HG02970 (cell line): Measurements from ENCODE around the gene PDE4D.

Experiments
- ATAC-seq: cut with Tn5 transposase; IDR thresholded peaks from one replicate; pipeline ENCODE4 v1.9.1; 2021; ENCODE audit warnings: mild to moderate bottlenecking, moderate library complexity, moderate number of reproducible peaks; ENCODE audit not compliant: unreplicated experiment, low FRiP score

PDE4D gene

GRCh38 chr5:59460368-59461153, 433.0 kb downstream of the PDE4D start:
- ATAC-seq = no peak

GRCh38 chr5:59458966-59459729, 434.4 kb downstream of the PDE4D start:
- ATAC-seq = no peak

GRCh38 chr5:59458321-59458720, 435.2 kb downstream of the PDE4D start:
- no peak for ATAC-seq

- no peak for ATAC-seq
Measured at GRCh38 chr5:59449905-59450644, 443.5 kb downstream of the PDE4D start.

DNA sequence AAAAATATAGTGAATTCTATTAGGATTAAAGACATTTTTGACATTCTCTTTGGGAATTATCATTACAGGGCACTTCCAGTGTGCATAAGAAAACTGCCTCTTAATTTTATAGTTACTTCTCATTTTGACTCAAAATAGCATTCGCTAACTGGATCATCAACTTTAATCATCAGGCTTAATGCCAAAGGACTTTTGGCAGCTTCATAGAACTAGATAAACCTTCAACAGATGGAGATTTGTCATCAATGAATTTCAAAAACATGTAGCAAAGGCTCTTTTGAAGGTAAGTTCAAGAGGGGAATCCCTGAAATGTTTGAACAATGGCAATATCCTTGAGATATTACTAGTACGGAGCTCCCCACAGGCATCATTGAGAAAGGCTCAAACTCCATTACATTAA, 447.2 kb downstream of the PDE4D start:
- ATAC-seq = no peak

GRCh38 chr5:59445741-59446140, 447.8 kb downstream of the PDE4D start:
- no peak for ATAC-seq

DNA sequence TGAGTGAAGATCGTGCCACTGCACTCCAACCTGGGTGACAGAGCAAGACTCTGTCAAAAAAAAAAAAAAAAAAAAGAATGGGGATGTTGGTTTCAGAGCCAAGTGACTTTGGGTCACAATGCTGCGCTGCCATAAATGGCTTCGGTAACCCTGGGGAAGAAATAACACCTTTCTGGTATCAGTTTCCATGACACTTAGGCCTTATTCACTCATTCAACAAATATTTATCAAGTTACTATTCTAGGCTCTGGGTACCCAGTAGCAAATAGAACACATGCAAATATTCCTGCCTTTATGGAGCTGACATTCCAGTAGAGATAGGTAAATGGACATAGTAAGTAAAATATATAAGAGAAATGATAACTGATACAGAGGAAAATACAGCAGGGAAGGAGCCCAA, 454.2 kb downstream of the PDE4D start:
- ATAC-seq = no peak

DNA sequence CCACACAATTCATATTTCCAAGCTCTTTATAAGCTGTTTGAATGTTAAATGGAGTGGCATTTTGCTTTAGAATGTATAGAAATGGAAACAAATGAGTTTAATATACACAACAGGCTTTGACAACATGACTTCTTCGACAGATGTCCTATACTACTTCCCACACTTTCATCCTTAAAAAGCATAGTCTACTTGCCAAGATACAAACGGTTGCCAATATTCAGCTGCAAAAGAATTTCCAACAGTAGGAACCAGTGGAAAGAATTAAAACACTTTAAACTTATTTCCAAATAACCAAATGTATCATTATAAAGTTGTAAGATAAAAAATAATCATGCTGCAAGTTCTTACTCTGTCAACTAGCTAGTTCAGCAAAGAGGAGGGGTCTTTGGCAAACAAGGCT, 456.4 kb downstream of the PDE4D start:
- no peak for ATAC-seq

DNA sequence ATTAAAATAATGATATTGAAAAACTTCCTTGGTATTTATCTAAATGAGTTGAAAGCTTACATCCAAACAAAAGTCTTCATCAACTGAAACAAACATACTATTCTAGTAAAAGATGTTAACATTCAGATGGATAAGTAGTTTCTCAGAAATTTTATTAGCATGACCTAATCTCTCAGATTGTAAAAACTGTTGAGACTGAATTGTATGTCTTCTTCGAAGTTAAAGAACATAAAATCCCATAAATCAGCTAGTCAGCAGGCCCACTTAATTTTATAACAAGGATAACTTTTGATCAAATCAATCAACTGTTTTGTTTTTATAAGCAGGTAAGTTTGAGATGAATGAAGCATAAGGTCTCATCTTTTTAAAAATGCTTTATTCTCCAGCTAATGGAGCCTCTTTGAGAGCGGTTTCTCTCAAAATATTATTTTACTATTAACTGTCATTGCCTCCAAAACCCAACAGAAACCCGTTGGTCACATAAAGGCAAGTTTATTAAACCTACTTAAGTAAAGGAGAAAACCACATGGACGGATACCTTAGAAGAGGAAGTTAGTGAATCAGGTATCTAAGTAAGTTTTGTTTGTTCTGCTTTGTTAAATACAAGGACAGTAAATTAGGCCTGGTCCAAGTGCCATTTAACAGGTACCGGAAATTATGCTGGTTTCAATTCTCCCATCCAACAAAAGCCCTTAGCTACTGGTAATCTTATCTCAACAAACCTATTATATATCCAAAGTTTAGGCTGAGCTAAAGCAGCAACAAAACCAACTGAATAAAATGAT, 457.0 kb downstream of the PDE4D start:
- no peak for ATAC-seq

GRCh38 chr5:59433174-59433573, 460.4 kb downstream of the PDE4D start:
- ATAC-seq = no peak

- no peak for ATAC-seq
Measured at GRCh38 chr5:59430066-59430685, 463.4 kb downstream of the PDE4D start.

DNA sequence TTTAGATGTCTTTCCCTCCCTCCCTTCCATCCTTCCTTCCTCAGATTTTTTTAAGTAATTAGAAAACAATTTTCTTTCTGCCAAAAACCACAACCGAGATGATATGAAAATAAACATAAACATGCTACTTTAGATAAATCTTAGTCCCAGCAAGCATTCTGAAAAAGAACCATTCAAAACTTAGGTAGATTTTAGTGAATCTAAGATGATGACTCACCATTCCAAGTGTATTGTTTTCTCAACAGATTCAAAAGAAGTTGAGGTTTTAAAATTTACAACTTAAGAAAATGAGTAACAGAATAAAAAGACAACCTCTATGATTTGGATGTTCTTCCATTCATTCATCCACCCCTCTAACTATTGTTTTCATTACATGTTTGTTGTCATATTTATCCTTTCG, 465.1 kb downstream of the PDE4D start:
- no peak for ATAC-seq

- no peak for ATAC-seq
Measured at GRCh38 chr5:59424515-59424914, 469.0 kb downstream of the PDE4D start.

DNA sequence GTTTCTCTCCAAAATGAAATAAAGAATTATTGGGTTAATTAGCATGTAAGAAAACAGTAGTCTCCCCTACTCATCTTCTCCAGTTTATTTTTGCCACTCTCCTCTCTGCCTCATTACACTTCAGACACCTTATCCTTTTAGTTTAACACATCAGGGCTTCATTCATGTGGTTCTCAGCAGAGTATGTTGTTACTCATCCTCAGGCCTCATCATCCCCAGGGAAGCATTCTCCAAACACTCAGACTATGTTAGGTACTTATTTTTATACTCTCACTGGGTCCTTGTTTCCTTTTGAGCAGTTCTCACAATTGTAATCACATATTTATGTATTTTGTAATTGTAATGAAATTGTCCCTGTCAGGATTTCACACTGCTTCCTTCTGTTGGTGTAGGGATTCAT, 470.5 kb downstream of the PDE4D start:
- no peak for ATAC-seq

GRCh38 chr5:59421986-59422941, 471.3 kb downstream of the PDE4D start:
- no peak for ATAC-seq

DNA sequence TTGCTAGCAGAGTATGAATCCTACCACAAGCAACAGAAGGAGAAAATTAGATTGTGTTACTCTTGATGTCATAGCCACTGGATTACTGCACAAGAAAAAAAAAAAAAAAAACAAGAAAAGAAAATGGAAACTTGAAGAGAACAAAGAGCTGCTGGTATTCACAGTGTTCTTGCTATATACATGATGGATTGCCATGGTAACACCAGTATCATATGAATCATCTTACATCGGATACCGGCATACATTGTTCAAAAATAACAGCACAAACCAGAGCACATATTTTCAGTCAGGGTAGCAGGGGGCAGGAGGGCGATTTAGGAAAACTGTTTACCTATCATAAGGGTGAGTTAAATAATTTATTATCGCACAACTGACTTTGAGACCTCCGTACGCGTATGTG, 472.9 kb downstream of the PDE4D start:
- no peak for ATAC-seq

- no peak for ATAC-seq
Measured at GRCh38 chr5:59418808-59419207, 474.7 kb downstream of the PDE4D start.

DNA sequence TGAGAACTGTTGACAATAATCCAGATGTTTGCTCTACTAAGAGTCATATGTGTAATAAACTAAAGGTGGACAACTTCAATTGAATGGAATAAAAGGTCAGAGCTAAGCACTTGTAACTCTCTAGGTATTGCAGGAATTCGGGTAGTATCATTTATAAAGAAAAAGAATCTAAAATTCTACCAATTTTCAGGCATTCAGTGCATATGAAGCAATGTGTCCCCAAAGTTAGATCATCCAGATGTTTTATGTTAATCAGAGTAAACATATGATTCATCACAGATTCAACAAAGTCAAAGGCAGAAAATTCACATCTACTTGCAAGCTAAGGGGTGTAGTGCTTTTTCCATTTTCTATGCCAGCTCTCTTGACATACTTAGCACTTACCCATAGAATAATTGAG, 477.1 kb downstream of the PDE4D start:
- no peak for ATAC-seq

- no peak for ATAC-seq
Measured at GRCh38 chr5:59416026-59416425, 477.5 kb downstream of the PDE4D start.
